Astrocyte of the spinal cord (primary cell): ENCODE measurements around the gene MIB2.
"Not testable (repeated sequence)": the region's sequence is repeated elsewhere in the genome, so short reads cannot be mapped to it uniquely, and the experiment has no call there.

Experiments used
- DNase-seq: peaks from one replicate; pipeline ENCODE4 v3.0.0; 2011; ENCODE audit warnings: low read depth, low spot score
- H3K4me3 ChIP-seq: 2 replicates; pipeline ENCODE4 v1.5.1; 2011; ENCODE audit warnings: low read depth, mild to moderate bottlenecking, low read length, moderate library complexity
- in situ Hi-C: cut with HindIII; loops from 2 replicates; pipeline ENCODE4 v1.10.0; 2017; ENCODE audit warnings: low sequenced_read_pairs
- TF ChIP-seq, protein P1 (sequence below): IDR thresholded peaks from 2 replicates; pipeline ENCODE4 v1.5.1; 2012; ENCODE audit warnings: low read depth, mild to moderate bottlenecking, low read length, inconsistent platforms

Gene MIB2

DNA sequence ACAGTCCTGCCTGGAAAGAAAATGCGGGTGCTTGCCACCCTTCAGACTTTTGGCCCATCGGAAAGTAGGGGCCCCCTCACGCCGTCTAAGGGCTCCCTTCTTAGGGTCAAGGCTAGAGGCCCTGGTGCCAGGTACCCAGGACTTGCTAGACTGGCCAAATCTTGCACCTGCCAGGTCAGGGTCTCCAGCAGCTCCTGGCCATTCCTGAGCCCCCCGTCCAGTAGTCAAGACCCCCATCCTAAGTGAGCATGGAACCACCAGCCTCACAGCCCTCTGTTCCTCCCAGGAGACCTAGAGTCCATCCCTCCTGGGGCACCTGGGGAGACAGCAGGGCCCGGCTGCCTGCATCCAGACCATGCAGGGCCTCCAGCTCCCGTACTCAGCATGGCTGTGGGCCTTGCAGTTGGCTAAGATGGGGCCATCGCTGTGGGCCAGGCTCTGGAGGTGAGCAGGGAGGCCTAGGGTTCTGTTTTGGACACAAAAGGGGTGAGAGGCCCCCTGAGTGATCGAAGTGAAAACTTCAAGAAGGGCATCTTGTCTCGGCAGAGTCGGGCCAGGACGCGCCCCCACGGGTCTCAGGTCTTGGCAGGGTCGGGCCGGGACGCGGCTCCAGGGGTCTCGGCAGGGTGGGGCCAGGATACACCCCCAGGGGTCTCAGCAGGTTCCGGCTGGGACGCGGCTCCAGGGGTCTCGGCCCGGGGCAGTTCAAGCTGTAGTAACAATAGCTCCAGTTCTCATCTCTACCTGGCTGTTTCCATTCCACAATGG is 21.3 kb upstream of the MIB2 start:
- no peak for DNase-seq
- TF ChIP-seq, protein P1, sequence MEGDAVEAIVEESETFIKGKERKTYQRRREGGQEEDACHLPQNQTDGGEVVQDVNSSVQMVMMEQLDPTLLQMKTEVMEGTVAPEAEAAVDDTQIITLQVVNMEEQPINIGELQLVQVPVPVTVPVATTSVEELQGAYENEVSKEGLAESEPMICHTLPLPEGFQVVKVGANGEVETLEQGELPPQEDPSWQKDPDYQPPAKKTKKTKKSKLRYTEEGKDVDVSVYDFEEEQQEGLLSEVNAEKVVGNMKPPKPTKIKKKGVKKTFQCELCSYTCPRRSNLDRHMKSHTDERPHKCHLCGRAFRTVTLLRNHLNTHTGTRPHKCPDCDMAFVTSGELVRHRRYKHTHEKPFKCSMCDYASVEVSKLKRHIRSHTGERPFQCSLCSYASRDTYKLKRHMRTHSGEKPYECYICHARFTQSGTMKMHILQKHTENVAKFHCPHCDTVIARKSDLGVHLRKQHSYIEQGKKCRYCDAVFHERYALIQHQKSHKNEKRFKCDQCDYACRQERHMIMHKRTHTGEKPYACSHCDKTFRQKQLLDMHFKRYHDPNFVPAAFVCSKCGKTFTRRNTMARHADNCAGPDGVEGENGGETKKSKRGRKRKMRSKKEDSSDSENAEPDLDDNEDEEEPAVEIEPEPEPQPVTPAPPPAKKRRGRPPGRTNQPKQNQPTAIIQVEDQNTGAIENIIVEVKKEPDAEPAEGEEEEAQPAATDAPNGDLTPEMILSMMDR, result no peak
- H3K4me3 ChIP-seq, result no peak overlapping the region
- in situ Hi-C loops, result no loop called here

DNA sequence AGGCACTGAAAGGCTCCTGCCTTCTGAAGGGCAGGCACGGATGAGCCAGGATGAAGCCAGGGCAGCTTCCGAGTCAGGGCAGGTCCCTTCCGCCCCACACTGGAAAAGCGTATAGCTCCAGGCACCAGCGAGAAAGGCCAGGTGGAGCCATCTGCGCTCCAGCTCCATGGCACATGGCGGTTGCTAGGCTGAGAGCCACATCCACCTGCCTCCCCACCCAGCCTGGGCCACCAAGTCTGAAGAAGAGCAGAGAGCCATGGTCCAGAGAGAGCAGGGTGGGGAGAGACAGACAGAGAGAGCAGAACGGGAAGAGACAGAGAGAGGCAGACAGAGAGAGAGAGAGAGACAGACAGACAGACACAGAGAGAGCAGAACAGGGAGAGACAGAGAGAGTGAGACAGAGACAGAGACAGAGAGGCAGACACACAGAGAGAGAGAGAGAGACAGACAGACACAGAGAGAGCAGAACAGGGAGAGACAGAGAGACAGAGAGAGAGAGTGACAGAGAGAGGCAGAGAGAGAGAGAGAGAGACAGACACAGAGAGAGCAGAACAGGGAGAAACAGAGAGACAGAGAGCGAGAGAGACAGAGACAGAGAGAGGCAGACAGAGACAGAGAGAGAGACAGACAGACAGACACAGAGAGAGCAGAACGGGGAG is 20.6 kb upstream of the MIB2 start:
- no peak overlapping the region for H3K4me3 ChIP-seq
- TF ChIP-seq, protein P1, result no peak
- no peak for DNase-seq
- in situ Hi-C loops, result no loop called here

DNA sequence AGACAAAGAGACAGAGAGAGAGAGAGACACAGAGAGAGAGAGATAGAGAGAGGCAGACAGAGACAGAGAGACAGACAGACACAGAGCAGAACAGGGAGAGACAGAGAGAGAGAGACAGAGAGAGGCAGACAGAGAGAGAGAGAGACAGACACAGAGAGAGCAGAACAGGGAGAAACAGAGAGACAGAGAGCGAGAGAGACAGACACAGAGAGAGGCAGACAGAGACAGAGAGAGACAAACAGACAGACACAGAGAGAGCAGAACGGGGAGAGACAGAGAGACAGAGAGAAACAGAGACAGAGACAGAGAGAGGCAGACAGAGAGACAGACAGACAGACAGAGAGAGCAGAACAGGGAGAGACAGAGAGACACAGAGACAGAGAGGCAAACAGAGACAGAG is 20.0 kb upstream of the MIB2 start:
- in situ Hi-C loops, H3K4me3 ChIP-seq, DNase-seq: not testable (repeated sequence)

DNA sequence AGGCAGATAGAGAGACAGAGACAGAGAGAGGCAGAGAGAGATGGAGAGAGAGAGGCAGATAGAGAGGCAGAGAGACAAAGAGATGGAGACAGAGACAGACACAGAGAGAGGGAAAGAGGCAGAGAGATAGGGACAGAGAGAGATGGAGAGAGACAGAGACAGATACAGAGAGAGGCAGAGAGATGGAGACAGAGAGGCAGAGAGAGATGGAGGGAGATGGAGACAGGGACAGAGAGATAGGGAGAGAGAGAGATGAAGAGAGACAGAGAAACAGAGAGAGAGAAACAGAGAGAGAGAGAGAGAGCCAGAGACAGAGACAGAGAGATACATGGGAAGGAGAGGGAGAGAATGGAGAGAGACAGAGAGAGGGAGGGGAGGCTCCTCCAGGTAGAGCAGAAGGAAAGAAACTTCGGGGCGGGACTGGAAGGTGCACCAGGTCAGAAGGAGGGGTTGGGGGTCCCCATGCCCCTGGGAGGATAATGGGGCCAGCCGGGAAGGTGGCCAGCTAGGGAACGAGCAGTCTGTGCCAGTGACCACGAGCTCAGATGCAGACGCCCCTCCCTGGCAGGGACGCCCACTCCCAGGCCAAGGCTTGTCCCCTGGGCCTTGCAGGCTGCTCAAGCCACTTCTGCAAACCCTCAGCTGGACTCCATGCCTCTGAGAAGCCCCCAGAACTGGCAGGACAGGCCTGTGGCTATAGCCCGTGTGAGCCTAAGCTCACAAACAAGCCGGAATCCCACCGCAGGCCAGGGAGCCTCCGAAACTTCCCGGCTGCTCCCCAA is 18.6 kb upstream of the MIB2 start:
- no peak for DNase-seq
- in situ Hi-C loops, result no loop called here
- H3K4me3 ChIP-seq, result no peak overlapping the region
- TF ChIP-seq, protein P1, result no peak

DNA sequence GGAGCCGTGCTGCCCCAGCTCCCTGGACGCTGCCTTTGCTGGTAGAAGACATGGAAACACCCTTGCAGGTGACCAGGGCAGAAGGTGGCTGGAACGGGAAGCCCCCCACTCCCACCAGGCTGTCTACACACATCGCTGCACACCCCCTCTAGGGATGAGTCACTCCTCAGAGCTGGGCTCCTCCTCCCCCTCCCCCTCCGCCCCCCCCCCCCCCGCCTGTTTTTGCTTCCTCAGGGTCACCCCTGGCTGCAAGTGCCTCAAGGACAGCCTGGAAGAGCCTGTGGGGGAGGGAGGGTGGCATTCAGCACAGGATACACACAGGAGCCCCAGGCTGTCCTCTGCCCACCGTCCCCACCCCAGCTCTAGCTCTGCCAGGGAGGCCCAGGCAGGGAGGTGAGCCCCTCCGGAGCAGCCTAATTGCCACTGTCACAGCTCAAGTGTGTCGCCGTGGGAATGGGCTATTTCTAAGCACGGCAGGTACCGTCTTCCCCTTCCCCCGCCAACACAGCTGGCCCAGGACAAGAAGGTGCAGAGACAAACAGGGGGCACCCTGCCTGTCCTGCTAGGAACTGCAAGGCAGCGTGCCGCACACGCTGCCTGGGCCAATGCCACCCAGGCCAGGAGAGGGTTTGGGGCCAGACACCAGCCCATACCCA is 17.9 kb upstream of the MIB2 start:
- in situ Hi-C loops, result no loop called here
- no peak overlapping the region for H3K4me3 ChIP-seq
- DNase-seq, result no peak
- TF ChIP-seq, protein P1, result peak; percentile 46

DNA sequence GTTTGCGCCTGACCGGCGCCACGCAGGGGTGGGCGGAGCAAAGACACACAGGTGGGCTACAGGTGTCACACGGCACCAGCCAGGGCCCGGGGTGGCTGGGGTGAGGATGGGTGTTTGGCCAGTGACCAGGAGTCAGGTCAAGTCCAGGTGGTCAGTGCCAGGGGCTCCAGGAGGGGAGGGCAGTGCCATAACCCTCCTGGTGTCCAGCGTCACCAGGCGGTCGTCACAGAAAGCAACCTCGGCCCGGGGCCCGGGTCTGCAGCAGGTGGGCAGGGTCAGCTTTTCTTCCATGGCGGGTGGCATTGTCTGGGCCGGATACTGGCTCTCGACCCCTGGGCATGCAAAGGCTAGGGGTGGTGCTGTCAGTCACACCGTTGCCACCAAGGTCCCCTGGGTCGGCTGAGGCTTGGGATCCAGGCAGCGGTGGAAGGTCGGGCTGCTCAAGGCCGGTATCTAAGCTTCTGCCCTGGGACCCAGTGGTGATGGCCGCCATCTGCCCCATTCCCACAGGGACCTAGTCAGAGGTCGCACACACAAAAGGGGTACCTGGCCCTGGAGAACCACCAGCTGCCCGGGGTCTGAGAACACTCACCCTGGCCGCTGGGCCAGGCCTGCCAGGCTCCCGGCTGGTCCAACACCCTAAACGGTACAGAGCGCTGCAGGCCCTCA is 17.1 kb upstream of the MIB2 start:
- no peak for DNase-seq
- in situ Hi-C loops, result no loop called here
- TF ChIP-seq, protein P1, result no peak
- H3K4me3 ChIP-seq, result no peak overlapping the region
